Caco-2 (cell line): ENCODE measurements around the gene GID8. TPM values are rescaled to one million over a fixed set of nuclear protein-coding genes. Genes with fewer than 3 reads are reported as not detected.
A peak's percentile ranks its signal among the peaks of the same experiment; 100 is the strongest.

Source experiments
- BruUV-seq: library from RNA; stranded (reverse); fragments of 400-500 nt; replicated peaks from 2 replicates; lab custom pipeline; 2021; lab: Mats Ljungman, UMichigan
- CTCF ChIA-PET: fragments of 300-600 bp; sonication (Branson Sonifier 250); formaldehyde crosslinking; loops from one replicate; lab custom pipeline; 2022; ENCODE audit warnings: antibody characterized with exemption; lab: Charles Lee
- POLR2A ChIA-PET: fragments of 300-600 bp; sonication (Branson Sonifier 250); formaldehyde crosslinking; loops from one replicate; lab custom pipeline; 2022; ENCODE audit warnings: antibody characterized with exemption; lab: Charles Lee
- DNase-seq, 2 experiments: peaks; one replicate each; pipeline versions ENCODE4 v3.0.0 to v3.0.0-alpha.2; 2020 to 2022
- H3K27me3 ChIP-seq: replicated peaks from 2 replicates; pipeline ENCODE4 v1.6.0; 2011; ENCODE audit warnings: low read length; ENCODE audit not compliant: control insufficient read depth, insufficient read depth
- H3K36me3 ChIP-seq: 2 replicates; pipeline ENCODE4 v1.5.1; 2011; ENCODE audit warnings: low read length; ENCODE audit not compliant: control insufficient read depth, insufficient read depth
- H3K4me1 ChIP-seq: fragments of 250-450 bp; sonication (Bioruptor Pico); 2 replicates; pipeline ENCODE4 v1.5.1; 2020; ENCODE audit warnings: mild to moderate bottlenecking
- H3K4me3 ChIP-seq: 2 replicates; pipeline ENCODE4 v1.5.1; 2011; ENCODE audit warnings: low read depth, mild to moderate bottlenecking, control low read depth, low read length
- H3K9me3 ChIP-seq: fragments of 250-450 bp; sonication (Bioruptor Pico); 2 replicates; pipeline ENCODE4 v1.5.1; 2020; ENCODE audit warnings: mild to moderate bottlenecking, moderate library complexity
- H3K27ac Mint-ChIP-seq: one replicate; pipeline ENCODE4 v1.8.0; 2022; ENCODE audit warnings: mixed read lengths; ENCODE audit not compliant: unreplicated experiment
- H3K27me3 Mint-ChIP-seq: one replicate; pipeline ENCODE4 v1.8.0; 2022; ENCODE audit warnings: mixed read lengths; ENCODE audit not compliant: insufficient read depth, unreplicated experiment
- H3K36me3 Mint-ChIP-seq: one replicate; pipeline ENCODE4 v1.8.0; 2022; ENCODE audit warnings: mild to moderate bottlenecking, mixed read lengths; ENCODE audit not compliant: insufficient read depth, unreplicated experiment
- H3K4me1 Mint-ChIP-seq: one replicate; pipeline ENCODE4 v1.8.0; 2022; ENCODE audit warnings: low read depth, mixed read lengths; ENCODE audit not compliant: unreplicated experiment
- H3K4me3 Mint-ChIP-seq: one replicate; pipeline ENCODE4 v1.8.0; 2022; ENCODE audit warnings: mild to moderate bottlenecking, moderate library complexity, mixed read lengths; ENCODE audit not compliant: unreplicated experiment
- H3K9me3 Mint-ChIP-seq: one replicate; pipeline ENCODE4 v1.8.0; 2022; ENCODE audit warnings: mixed read lengths; ENCODE audit not compliant: unreplicated experiment
- intact Hi-C: fragments of 100-400 bp; cut with micrococcal nuclease; formaldehyde crosslinking; loops from one replicate; pipeline ENCODE4 v1.10.0; 2022; ENCODE audit not compliant: unreplicated experiment
- total RNA-seq: library from RNA; stranded (reverse); gene quantifications from 2 replicates; pipeline ENCODE4 v1.2.3, GENCODE V29; 2022
- TF ChIP-seq, protein P1 (sequence below), 2 experiments: fragments of 200-600 bp in 1 of 2; IDR thresholded peaks; 1 replicate in 1 of 2; 2 replicates in 1 of 2; pipeline versions ENCODE4 v1.5.1 to v1.8.0; 2011 to 2022; ENCODE audit warnings: antibody characterized with exemption in 1 of 2, control low read depth in 1 of 2, inconsistent platforms in 1 of 2, low read depth in 1 of 2, low read length in 1 of 2, mild to moderate bottlenecking in 1 of 2, moderate library complexity in 1 of 2; ENCODE audit not compliant: insufficient read depth in 1 of 2, severe bottlenecking in 1 of 2, unreplicated experiment in 1 of 2

Gene GID8
- total RNA-seq, 1 experiment from 2014 or later = 133 TPM

- Histone ChIP-seq H3K9me3 (no peaks in the 10 kb centered on the region), H3K27me3 (no peaks in the 10 kb centered on the region), H3K4me3 (no peak overlapping the region), H3K4me1 (peaks cover 4% of the 10 kb centered on the region), H3K36me3 (peaks cover 11% of the 10 kb centered on the region)
- H3K4me1 Mint-ChIP-seq = peaks cover 13% of the 10 kb centered on the region
- POLR2A ChIA-PET = no interaction called here
- DNase-seq = no peak
- intact Hi-C loops = no loop called here
- H3K4me3 Mint-ChIP-seq = no peak overlapping the region
- TF ChIP-seq, protein P1, sequence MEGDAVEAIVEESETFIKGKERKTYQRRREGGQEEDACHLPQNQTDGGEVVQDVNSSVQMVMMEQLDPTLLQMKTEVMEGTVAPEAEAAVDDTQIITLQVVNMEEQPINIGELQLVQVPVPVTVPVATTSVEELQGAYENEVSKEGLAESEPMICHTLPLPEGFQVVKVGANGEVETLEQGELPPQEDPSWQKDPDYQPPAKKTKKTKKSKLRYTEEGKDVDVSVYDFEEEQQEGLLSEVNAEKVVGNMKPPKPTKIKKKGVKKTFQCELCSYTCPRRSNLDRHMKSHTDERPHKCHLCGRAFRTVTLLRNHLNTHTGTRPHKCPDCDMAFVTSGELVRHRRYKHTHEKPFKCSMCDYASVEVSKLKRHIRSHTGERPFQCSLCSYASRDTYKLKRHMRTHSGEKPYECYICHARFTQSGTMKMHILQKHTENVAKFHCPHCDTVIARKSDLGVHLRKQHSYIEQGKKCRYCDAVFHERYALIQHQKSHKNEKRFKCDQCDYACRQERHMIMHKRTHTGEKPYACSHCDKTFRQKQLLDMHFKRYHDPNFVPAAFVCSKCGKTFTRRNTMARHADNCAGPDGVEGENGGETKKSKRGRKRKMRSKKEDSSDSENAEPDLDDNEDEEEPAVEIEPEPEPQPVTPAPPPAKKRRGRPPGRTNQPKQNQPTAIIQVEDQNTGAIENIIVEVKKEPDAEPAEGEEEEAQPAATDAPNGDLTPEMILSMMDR (IDR thresholded peaks at IDR 0.05; ENCODE audit: insufficient read depth in 1 of 2, low read depth in 1 of 2, low read length in 1 of 2, severe bottlenecking in 1 of 2, unreplicated experiment in 1 of 2) = no peak
- H3K9me3 Mint-ChIP-seq = no peaks in the 10 kb centered on the region
- H3K27me3 Mint-ChIP-seq = no peaks in the 10 kb centered on the region
- BruUV-seq = TSS peak; percentile 9
- CTCF ChIA-PET = interaction anchor here (1.0 to 2.1 kb wide), 2 partner anchors 12 to 41 kb away, joined by 3 to 6 read pairs; no protein-coding TSS in a partner anchor
- peaks cover 27% of the 10 kb centered on the region for H3K36me3 Mint-ChIP-seq
- H3K27ac Mint-ChIP-seq = no peak overlapping the region
Observed at GRCh38 chr20:62967628-62968351, 29.8 kb downstream of the GID8 start.

DNA sequence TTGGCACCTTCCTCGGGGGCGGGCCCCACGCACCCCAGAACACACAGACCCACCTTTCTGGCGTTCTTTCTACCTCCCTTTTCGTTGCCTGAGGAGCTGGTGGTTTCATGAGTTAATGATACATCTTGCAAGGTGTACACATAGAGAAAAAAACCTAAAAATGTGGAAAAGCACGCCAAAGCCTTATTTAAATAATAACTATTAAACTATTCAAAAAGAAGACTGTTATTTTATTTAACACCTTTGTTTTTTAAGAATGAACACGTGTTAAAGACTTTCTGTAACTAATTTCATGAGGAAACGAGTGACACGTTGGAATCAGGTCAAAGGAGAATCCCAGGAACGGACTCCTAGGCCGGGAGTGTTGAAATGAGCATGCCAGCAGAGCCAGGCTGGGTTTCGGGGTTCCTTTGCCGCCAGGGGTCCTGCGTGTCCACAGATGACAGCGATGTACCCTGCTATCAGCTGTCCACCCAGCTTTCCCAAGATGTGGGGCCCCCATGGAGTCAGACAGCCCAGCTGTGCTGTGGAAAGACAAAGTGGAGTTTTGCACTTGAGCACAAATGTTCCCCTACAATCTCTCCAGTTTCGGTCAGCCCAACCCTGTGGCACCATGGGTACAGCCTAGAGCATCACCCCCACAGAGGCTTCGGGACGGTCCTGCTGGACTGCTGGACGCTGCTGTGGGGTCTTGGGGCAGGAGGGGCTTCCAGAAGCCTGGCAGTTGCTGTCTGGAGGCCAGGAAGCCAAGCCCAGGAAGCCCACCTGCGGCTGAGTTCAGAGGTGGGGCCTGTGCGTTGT, 30.6 kb downstream of the GID8 start:
- CTCF ChIA-PET = interaction anchor here (1.0 to 2.1 kb wide), 2 partner anchors 13 to 41 kb away, joined by 3 to 6 read pairs; no protein-coding TSS in a partner anchor
- no peak for DNase-seq

More for the DNA sequence above, 30.6 kb downstream of the GID8 start:
- no peak overlapping the region for H3K4me3 ChIP-seq
- Mint-ChIP-seq H3K4me3 (no peak overlapping the region), H3K9me3 (no peaks in the 10 kb centered on the region), H3K4me1 (peaks cover 13% of the 10 kb centered on the region), H3K27me3 (no peaks in the 10 kb centered on the region), H3K36me3 (peaks cover 24% of the 10 kb centered on the region), H3K27ac (no peak overlapping the region)
- H3K9me3 ChIP-seq = no peaks in the 10 kb centered on the region
- POLR2A ChIA-PET = no interaction called here
- no TSS peak for BruUV-seq
- no peaks in the 10 kb centered on the region for H3K27me3 ChIP-seq
- peaks cover 7% of the 10 kb centered on the region for H3K4me1 ChIP-seq
- H3K36me3 ChIP-seq = peaks cover 8% of the 10 kb centered on the region
- intact Hi-C loops = no loop called here
- TF ChIP-seq, protein P1 (IDR thresholded peaks at IDR 0.05; ENCODE audit: insufficient read depth in 1 of 2, low read depth in 1 of 2, low read length in 1 of 2, severe bottlenecking in 1 of 2, unreplicated experiment in 1 of 2) = no peak
